Aorta (tissue), 5 donors: ENCODE data around the gene MTUS2. TPM values are rescaled to one million over a fixed set of nuclear protein-coding genes. Genes with fewer than 3 reads are reported as not detected.

Experiments
- ATAC-seq: fragments of 200-7000 bp; cut with Tn5 transposase; one replicate; pipeline ENCODE4 v1.9.1; 2022; ENCODE audit warnings: moderate library complexity; ENCODE audit not compliant: low FRiP score
- DNase-seq, 2 donors: peaks; one replicate each; pipeline ENCODE4 v3.0.0-alpha.2; 2020
- H3K27ac ChIP-seq, 2 donors: one replicate each; pipeline ENCODE4 v1.5.1; 2013; ENCODE audit warnings: low read length in 2 of 2, mild to moderate bottlenecking in 2 of 2, moderate library complexity in 2 of 2, control low read depth in 1 of 2, inconsistent platforms in 1 of 2, low read depth in 1 of 2
- H3K27me3 ChIP-seq, 2 donors: one replicate each; pipeline ENCODE4 v1.6.1; 2013; ENCODE audit warnings: control low read depth in 1 of 2, low read length in 1 of 2, mild to moderate bottlenecking in 1 of 2, moderate library complexity in 1 of 2; ENCODE audit not compliant: insufficient read depth in 2 of 2, control insufficient read depth in 1 of 2
- H3K36me3 ChIP-seq, 2 donors: one replicate each; pipeline ENCODE4 v1.6.1; 2013; ENCODE audit warnings: control low read depth in 1 of 2, low read length in 1 of 2, mild to moderate bottlenecking in 1 of 2; ENCODE audit not compliant: insufficient read depth in 2 of 2, control insufficient read depth in 1 of 2
- H3K4me1 ChIP-seq, 2 donors: one replicate each; pipeline ENCODE4 v1.6.1; 2013; ENCODE audit warnings: low read length in 2 of 2, control low read depth in 1 of 2, mild to moderate bottlenecking in 1 of 2, moderate library complexity in 1 of 2; ENCODE audit not compliant: insufficient read depth in 2 of 2, control insufficient read depth in 1 of 2
- H3K4me3 ChIP-seq, 2 donors: one replicate each; pipeline ENCODE4 v1.5.1; 2013; ENCODE audit warnings: low read length in 2 of 2, control low read depth in 1 of 2, mild to moderate bottlenecking in 1 of 2
- H3K9me3 ChIP-seq: one replicate; pipeline ENCODE4 v1.6.1; 2013; ENCODE audit warnings: mild to moderate bottlenecking, low read length; ENCODE audit not compliant: control insufficient read depth
- WGBS, 2 donors: extraction: QIAGEN DNeasy Blood & Tissue Kit; methylation state at CpG; one replicate each; pipeline ENCODE4 v1.1.7; 2013; 5-methylcytosine and 5-hydroxymethylcytosine counted together
- intact Hi-C, 2 donors: fragments of 100-400 bp; cut with DNase I; formaldehyde crosslinking; loops; one replicate each; pipeline versions ENCODE4 v1.14.2 to v1.15.0; 2022
- polyA plus RNA-seq, 2 donors: library from polyadenylated mRNA; stranded (reverse); fragments of 200-250 nt; gene quantifications; one replicate each; pipeline ENCODE4 v1.2.3, GENCODE V29; 2013
- total RNA-seq, 2 donors: library from RNA; stranded (reverse); fragmentation: NEBNext Ultra II Directional; extraction: Animal tissue kit (Norgen Biotek cat#: 25700); gene quantifications; one replicate each; pipeline ENCODE4 v1.2.1, GENCODE V29; 2021
- donor health status: healthy with polysubstance abuse.
- donor health status: Bipolar disorder and iron deficiency.
- donor health status: DM: no; HTN: no; CAD: no.
- donor health status: DM: no; HTN: no; CAD: no.
- donor health status: DM: yes; HTN: yes; CAD: no.

MTUS2 gene
- total and polyA plus RNA-seq, 4 donors = 3.5 to 12.1 (median 8.6) TPM

GRCh38 chr13:29140277-29140676 lies 320.1 kb downstream of the MTUS2 start:
- peak overlapping the region in 1 of 2 donors; percentile 85 for H3K27ac ChIP-seq
- WGBS, 2 donors = 1 to 2% methylated on average over 4 of the region's 4 CpGs
- H3K4me3 ChIP-seq = no peak overlapping the region
- no peaks in the 10 kb centered on the region for H3K27me3 ChIP-seq
- DNase-seq (peak; percentile 62 to 75), ATAC-seq (peak; percentile 72)
- H3K9me3 ChIP-seq = no peaks in the 10 kb centered on the region
- intact Hi-C loops = loop anchor here in 1 of 2 donors (5.0 kb wide), 1 partner anchor 158 kb away; no protein-coding TSS in a partner anchor
- no peaks in the 10 kb centered on the region for H3K36me3 ChIP-seq
- H3K4me1 ChIP-seq = peaks cover 0 to 3% of the 10 kb centered on the region in 2 donors

DNA sequence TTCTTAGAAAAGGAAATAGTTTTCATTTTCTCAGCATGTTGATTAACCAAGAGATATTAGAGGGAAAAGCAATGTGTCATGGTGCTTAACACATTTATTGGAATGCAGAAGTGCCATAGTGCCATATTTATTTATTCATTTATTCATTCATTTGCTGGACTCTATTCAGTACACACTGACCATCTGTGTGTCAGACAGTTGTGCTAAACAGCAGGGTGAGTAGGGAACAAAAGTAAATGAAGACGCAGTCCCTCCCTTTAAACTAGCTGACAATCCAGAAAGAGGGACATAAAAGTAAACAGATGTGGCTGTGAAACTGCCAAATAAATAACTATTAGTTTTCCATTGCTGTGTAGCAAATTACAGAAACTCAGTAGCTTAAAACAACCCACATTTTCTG lies 323.7 kb downstream of the MTUS2 start:
- no peak overlapping the region for H3K27ac ChIP-seq
- H3K4me3 ChIP-seq = no peak overlapping the region
- H3K4me1 ChIP-seq = no peaks in the 10 kb centered on the region
- ATAC-seq = no peak
- H3K27me3 ChIP-seq = no peaks in the 10 kb centered on the region
- no peaks in the 10 kb centered on the region for H3K9me3 ChIP-seq
- intact Hi-C loops = loop anchor here in 1 of 2 donors (5.0 kb wide), 1 partner anchor 162 kb away; no protein-coding TSS in a partner anchor
- no peak for DNase-seq
- WGBS, 2 donors = 91 to 92% methylated on average over 1 of the region's 1 CpG
- no peaks in the 10 kb centered on the region for H3K36me3 ChIP-seq

- WGBS, 2 donors = 66 to 78% methylated on average over 2 of the region's 2 CpGs
- H3K4me3 ChIP-seq = no peak overlapping the region
- H3K9me3 ChIP-seq = no peaks in the 10 kb centered on the region
- no peaks in the 10 kb centered on the region for H3K27me3 ChIP-seq
- peaks cover 0 to 7% of the 10 kb centered on the region in 2 donors for H3K4me1 ChIP-seq
- no peaks in the 10 kb centered on the region for H3K36me3 ChIP-seq
- DNase-seq (no peak), ATAC-seq (no peak)
- H3K27ac ChIP-seq = no peak overlapping the region
- intact Hi-C loops = no loop called here
Measured at GRCh38 chr13:29154390-29154789, 334.3 kb downstream of the MTUS2 start.

- no peak for ATAC-seq
- Histone ChIP-seq H3K27me3 (no peaks in the 10 kb centered on the region), H3K9me3 (no peaks in the 10 kb centered on the region), H3K36me3 (no peaks in the 10 kb centered on the region), H3K27ac (no peak overlapping the region), H3K4me1 (peaks cover 4 to 7% of the 10 kb centered on the region in 2 donors), H3K4me3 (no peak overlapping the region)
- 5 to 7% methylated on average over 1 of the region's 1 CpG for WGBS, 2 donors
- DNase-seq = no peak
- intact Hi-C loops = no loop called here
Measured at GRCh38 chr13:29156136-29156535, 336.0 kb downstream of the MTUS2 start.

- ATAC-seq = no peak
- no peaks in the 10 kb centered on the region for H3K9me3 ChIP-seq
- DNase-seq = no peak
- H3K27ac ChIP-seq = no peak overlapping the region
- intact Hi-C loops = no loop called here
- peaks cover 4 to 7% of the 10 kb centered on the region in 2 donors for H3K4me1 ChIP-seq
- no peaks in the 10 kb centered on the region for H3K36me3 ChIP-seq
- H3K27me3 ChIP-seq = no peaks in the 10 kb centered on the region
- H3K4me3 ChIP-seq = no peak overlapping the region
- 23 to 30% methylated on average over 5 of the region's 5 CpGs for WGBS, 2 donors
Measured at GRCh38 chr13:29159871-29160270, 339.7 kb downstream of the MTUS2 start.

DNA sequence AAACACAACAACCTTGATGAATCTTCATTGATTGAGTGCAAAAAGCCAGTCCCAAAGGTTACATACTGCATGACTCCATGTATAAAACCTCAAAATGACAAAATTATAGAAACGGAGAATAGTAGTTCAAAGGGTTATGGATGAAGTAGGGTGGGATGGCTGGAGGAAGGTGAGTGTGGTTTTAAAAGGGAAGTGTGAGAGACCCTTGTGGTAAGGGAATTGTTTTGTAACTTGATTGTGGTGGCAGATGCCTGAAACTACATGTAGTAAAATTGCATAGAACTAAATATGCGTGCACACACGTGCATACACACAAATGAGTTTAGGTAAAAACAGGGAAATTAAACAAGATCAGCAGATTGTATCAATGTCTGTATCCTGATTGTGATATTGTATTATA lies 340.7 kb downstream of the MTUS2 start:
- WGBS, 2 donors = 78 to 84% methylated on average over 3 of the region's 3 CpGs
- peaks cover 4 to 8% of the 10 kb centered on the region in 2 donors for H3K4me1 ChIP-seq
- H3K9me3 ChIP-seq = no peaks in the 10 kb centered on the region
- H3K27me3 ChIP-seq = no peaks in the 10 kb centered on the region
- ATAC-seq (no peak), DNase-seq (no peak)
- H3K27ac ChIP-seq = no peak overlapping the region
- H3K36me3 ChIP-seq = no peaks in the 10 kb centered on the region
- H3K4me3 ChIP-seq = no peak overlapping the region
- intact Hi-C loops = no loop called here

- H3K4me1 ChIP-seq = peaks cover 2 to 4% of the 10 kb centered on the region in 2 donors
Measured at GRCh38 chr13:29161676-29162075, 341.5 kb downstream of the MTUS2 start.

DNA sequence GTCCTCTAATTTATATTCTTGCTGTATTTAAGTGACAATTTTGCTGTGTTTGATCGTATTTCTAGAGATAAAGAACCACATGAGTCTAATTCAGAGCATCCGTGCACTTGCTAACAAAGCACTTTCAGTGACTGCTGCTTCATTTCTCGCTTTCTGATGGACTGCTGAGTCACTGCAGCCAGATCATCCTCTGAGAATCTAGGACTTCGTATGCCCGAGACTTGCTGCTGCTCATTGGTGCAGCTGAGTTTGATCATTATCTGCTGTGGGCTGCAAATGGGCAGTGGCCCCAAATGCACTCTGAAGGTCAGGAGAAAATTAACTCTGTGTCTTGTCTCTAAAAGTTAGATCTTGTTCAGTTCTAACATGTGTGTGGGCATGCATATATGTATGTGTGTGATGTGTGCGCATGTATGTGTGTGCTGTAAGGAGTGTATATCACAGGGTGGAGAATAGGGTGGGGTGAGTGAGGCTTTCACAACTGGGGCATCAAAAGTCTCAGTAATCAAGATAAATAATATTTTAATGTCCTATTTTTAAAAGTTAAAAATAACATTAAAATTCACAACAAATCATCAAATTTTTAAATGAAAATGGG lies 342.6 kb downstream of the MTUS2 start:
- H3K4me3 ChIP-seq = no peak overlapping the region
- intact Hi-C loops = no loop called here
- no peaks in the 10 kb centered on the region for H3K9me3 ChIP-seq
- H3K4me1 ChIP-seq = peaks cover 2 to 4% of the 10 kb centered on the region in 2 donors
- H3K27me3 ChIP-seq = no peaks in the 10 kb centered on the region
- DNase-seq (no peak), ATAC-seq (no peak)
- H3K27ac ChIP-seq = no peak overlapping the region
- 60 to 64% methylated on average over 6 of the region's 6 CpGs for WGBS, 2 donors
- H3K36me3 ChIP-seq = no peaks in the 10 kb centered on the region

More at GRCh38 chr13:29161676-29162075, 341.5 kb downstream of the MTUS2 start:
- no peaks in the 10 kb centered on the region for H3K36me3 ChIP-seq
- 82 to 83% methylated on average over 6 of the region's 6 CpGs for WGBS, 2 donors
- H3K9me3 ChIP-seq = no peaks in the 10 kb centered on the region
- DNase-seq (no peak), ATAC-seq (no peak)
- H3K27me3 ChIP-seq = no peaks in the 10 kb centered on the region
- intact Hi-C loops = no loop called here
- no peak overlapping the region for H3K27ac ChIP-seq
- no peak overlapping the region for H3K4me3 ChIP-seq

GRCh38 chr13:29164116-29164515 lies 344.0 kb downstream of the MTUS2 start:
- Histone ChIP-seq H3K27ac (no peak overlapping the region), H3K9me3 (no peaks in the 10 kb centered on the region), H3K4me3 (no peak overlapping the region), H3K36me3 (no peaks in the 10 kb centered on the region), H3K4me1 (peaks cover 2 to 4% of the 10 kb centered on the region in 2 donors), H3K27me3 (no peaks in the 10 kb centered on the region)
- intact Hi-C loops = no loop called here
- DNase-seq (no peak), ATAC-seq (no peak)
- 91 to 96% methylated on average over 7 of the region's 7 CpGs for WGBS, 2 donors
